NCI-H1048 (cell line): ENCODE measurements around the gene BACH2.
"Not testable (repeated sequence)": the region's sequence is repeated elsewhere in the genome, so short reads cannot be mapped to it uniquely, and the experiment has no call there.

ENCODE experiments used
- DNase-seq: peaks from one replicate; lab custom pipeline; 2025; lab: John Stamatoyannopoulos, UW

BACH2 gene

GRCh38 chr6:90124874-90125510 lies 171.7 kb downstream of the BACH2 start:
- no peak for DNase-seq

- no peak for DNase-seq
Measured at GRCh38 chr6:90123831-90124230, 172.8 kb downstream of the BACH2 start.

GRCh38 chr6:90121982-90122381 lies 174.7 kb downstream of the BACH2 start:
- no peak for DNase-seq

- DNase-seq = no peak
Measured at GRCh38 chr6:90120327-90120726, 176.3 kb downstream of the BACH2 start.

GRCh38 chr6:90119618-90120017 lies 177.0 kb downstream of the BACH2 start:
- no peak for DNase-seq

- no peak for DNase-seq
Measured at GRCh38 chr6:90118581-90118980, 178.1 kb downstream of the BACH2 start.

- no peak for DNase-seq
Measured at GRCh38 chr6:90118069-90118468, 178.6 kb downstream of the BACH2 start.

- DNase-seq = not testable (repeated sequence)
Measured at GRCh38 chr6:90116126-90116525, 180.5 kb downstream of the BACH2 start.

GRCh38 chr6:90113389-90113788 lies 183.3 kb downstream of the BACH2 start:
- DNase-seq = no peak

GRCh38 chr6:90111387-90111786 lies 185.3 kb downstream of the BACH2 start:
- no peak for DNase-seq

- DNase-seq = no peak
Measured at GRCh38 chr6:90110971-90111370, 185.7 kb downstream of the BACH2 start.

GRCh38 chr6:90109141-90109540 lies 187.5 kb downstream of the BACH2 start:
- no peak for DNase-seq

- no peak for DNase-seq
Measured at GRCh38 chr6:90107771-90108282, 188.8 kb downstream of the BACH2 start.

- no peak for DNase-seq
Measured at GRCh38 chr6:90107371-90107770, 189.3 kb downstream of the BACH2 start.

- DNase-seq = no peak
Measured at GRCh38 chr6:90106449-90106848, 190.2 kb downstream of the BACH2 start.

GRCh38 chr6:90105506-90106170 lies 191.0 kb downstream of the BACH2 start:
- DNase-seq = no peak

GRCh38 chr6:90103056-90103800 lies 193.4 kb downstream of the BACH2 start:
- DNase-seq = no peak

GRCh38 chr6:90101403-90101802 lies 195.2 kb downstream of the BACH2 start:
- no peak for DNase-seq

GRCh38 chr6:90100059-90100665 lies 196.5 kb downstream of the BACH2 start:
- no peak for DNase-seq

GRCh38 chr6:90098627-90099026 lies 198.0 kb downstream of the BACH2 start:
- DNase-seq = no peak

GRCh38 chr6:90098001-90098531 lies 198.6 kb downstream of the BACH2 start:
- DNase-seq = no peak

GRCh38 chr6:90097356-90097755 lies 199.3 kb downstream of the BACH2 start:
- DNase-seq = no peak
